Transverse colon (tissue), 4 donors: ENCODE results near the gene NUTF2. TPM values are rescaled to one million over a fixed set of nuclear protein-coding genes. Genes with fewer than 3 reads are reported as not detected.

ENCODE experiments used
- DNase-seq: peaks from one replicate; pipeline ENCODE4 v3.0.0-alpha.2; 2019
- H3K27ac ChIP-seq, 4 donors: fragments of 200-600 bp; sonication (generic); 2 replicates each; pipeline ENCODE4 v1.5.1; 2016 to 2018; ENCODE audit warnings: inconsistent platforms in 4 of 4
- H3K27me3 ChIP-seq: fragments of 200-600 bp; sonication (generic); 2 replicates; pipeline ENCODE4 v1.5.1; 2017; ENCODE audit warnings: inconsistent platforms
- H3K36me3 ChIP-seq, 4 donors: fragments of 200-600 bp; sonication (generic); 2 replicates each; pipeline ENCODE4 v1.5.1; 2017 to 2019; ENCODE audit warnings: inconsistent platforms in 4 of 4
- H3K4me1 ChIP-seq, 4 donors: fragments of 200-600 bp; sonication (generic); 2 replicates each; pipeline ENCODE4 v1.5.1; 2017 to 2020; ENCODE audit warnings: inconsistent platforms in 4 of 4
- H3K4me3 ChIP-seq, 4 donors: fragments of 200-600 bp; sonication (generic); 1 replicate in 1 of 4; 2 replicates in 3 of 4; pipeline versions ENCODE4 v1.5.1 to v1.6.1; 2017 to 2019; ENCODE audit warnings: inconsistent platforms in 4 of 4
- H3K9me3 ChIP-seq, 2 donors: fragments of 200-600 bp; sonication (generic); 2 replicates each; pipeline ENCODE4 v1.5.1; 2017 to 2019; ENCODE audit warnings: inconsistent platforms in 2 of 2
- EP300 ChIP-seq: sonication (generic); formaldehyde crosslinking; IDR thresholded peaks from one replicate; pipeline ENCODE4 v1.6.1; 2017; ENCODE audit warnings: antibody characterized with exemption, low read depth
- POLR2A ChIP-seq: fragments of 450-650 bp; IDR thresholded peaks from one replicate; pipeline ENCODE4 v1.6.1; 2016; ENCODE audit warnings: antibody characterized with exemption, mild to moderate bottlenecking, moderate library complexity
- POLR2AphosphoS5 ChIP-seq, 3 donors: sonication (generic); formaldehyde crosslinking; IDR thresholded peaks; one replicate each; pipeline ENCODE4 v1.6.1; 2016; ENCODE audit warnings: antibody characterized with exemption in 3 of 3
- WGBS, 2 donors: methylation state at CpG; one replicate each; pipeline ENCODE4 v1.1.5; 2018; ENCODE audit warnings: low coverage in 1 of 2; 5-methylcytosine and 5-hydroxymethylcytosine counted together
- in situ Hi-C, 4 donors: fragments of 200-750 bp; cut with MboI; loops; one replicate each; pipeline versions ENCODE4 v1.15.0 to v1.15.1; 2017; ENCODE audit warnings: low sequenced_read_pairs in 3 of 4, low pct_ligation_motif_present in 1 of 4, low pct_unique_long_range_greater_than_20kb in 1 of 4
- intact Hi-C: fragments of 100-400 bp; cut with DNase I; formaldehyde crosslinking; loops from one replicate; pipeline ENCODE4 v1.15.1; 2023; ENCODE audit warnings: low total_unique reads
- total RNA-seq, 4 donors: library from RNA; depleted of rRNA; stranded (reverse); fragments of >200 nt; gene quantifications; one replicate each; pipeline ENCODE4 v1.1.0, GENCODE V29; 2016
- TF ChIP-seq, protein P1 (sequence below), 5 experiments: fragments of 200-600 bp in 3 of 5; fragments of 450-650 bp in 2 of 5; sonication (generic) in 3 of 5; IDR thresholded peaks; 1 replicate in 2 of 5; 2 replicates in 3 of 5; pipeline ENCODE4 v1.5.1; 2016 to 2017; ENCODE audit warnings: antibody characterized with exemption in 5 of 5, inconsistent platforms in 3 of 5, mild to moderate bottlenecking in 2 of 5, moderate library complexity in 1 of 5

Gene NUTF2
- total RNA-seq, 4 donors from 2014 or later, result 75.2 to 131 (median 89.0) TPM

DNA sequence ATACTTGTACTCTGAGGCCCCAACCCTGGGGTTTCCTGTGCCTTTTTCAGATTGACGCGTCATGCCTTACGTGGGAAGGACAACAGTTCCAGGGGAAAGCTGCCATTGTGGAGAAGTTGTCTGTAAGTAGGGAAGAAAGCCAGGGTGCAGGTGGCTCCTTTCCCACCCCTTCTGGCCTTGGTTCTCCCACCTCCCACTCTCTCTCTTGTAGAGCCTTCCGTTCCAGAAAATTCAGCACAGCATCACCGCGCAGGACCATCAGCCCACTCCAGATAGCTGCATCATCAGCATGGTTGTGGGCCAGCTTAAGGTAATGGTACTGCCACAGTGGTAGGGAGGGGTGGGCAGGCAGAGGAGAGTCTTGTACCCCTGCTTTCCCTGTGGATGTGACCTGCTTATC is 21.6 kb downstream of the NUTF2 start:
- TF ChIP-seq POLR2A (no peak), POLR2AphosphoS5 (IDR thresholded peaks at IDR 0.05) (no peak), EP300 (no peak)
- TF ChIP-seq, protein P1, sequence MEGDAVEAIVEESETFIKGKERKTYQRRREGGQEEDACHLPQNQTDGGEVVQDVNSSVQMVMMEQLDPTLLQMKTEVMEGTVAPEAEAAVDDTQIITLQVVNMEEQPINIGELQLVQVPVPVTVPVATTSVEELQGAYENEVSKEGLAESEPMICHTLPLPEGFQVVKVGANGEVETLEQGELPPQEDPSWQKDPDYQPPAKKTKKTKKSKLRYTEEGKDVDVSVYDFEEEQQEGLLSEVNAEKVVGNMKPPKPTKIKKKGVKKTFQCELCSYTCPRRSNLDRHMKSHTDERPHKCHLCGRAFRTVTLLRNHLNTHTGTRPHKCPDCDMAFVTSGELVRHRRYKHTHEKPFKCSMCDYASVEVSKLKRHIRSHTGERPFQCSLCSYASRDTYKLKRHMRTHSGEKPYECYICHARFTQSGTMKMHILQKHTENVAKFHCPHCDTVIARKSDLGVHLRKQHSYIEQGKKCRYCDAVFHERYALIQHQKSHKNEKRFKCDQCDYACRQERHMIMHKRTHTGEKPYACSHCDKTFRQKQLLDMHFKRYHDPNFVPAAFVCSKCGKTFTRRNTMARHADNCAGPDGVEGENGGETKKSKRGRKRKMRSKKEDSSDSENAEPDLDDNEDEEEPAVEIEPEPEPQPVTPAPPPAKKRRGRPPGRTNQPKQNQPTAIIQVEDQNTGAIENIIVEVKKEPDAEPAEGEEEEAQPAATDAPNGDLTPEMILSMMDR (IDR thresholded peaks at IDR 0.05), result no peak
- in situ Hi-C loops (no loop called here), intact Hi-C loops (no loop called here)
- DNase-seq, result no peak
- 91% methylated on average over 6 of the region's 6 CpGs; no CpG with 5 or more reads in 1 of the 2 donors for WGBS, 2 donors
- no peak overlapping the region for H3K27ac ChIP-seq
- H3K27me3 ChIP-seq, result no peaks in the 10 kb centered on the region
- peaks cover 0 to 12% (median 4%) of the 10 kb centered on the region in 4 donors for H3K4me1 ChIP-seq
- H3K36me3 ChIP-seq, result peaks cover 0 to 15% (median 4%) of the 10 kb centered on the region in 4 donors
- no peak overlapping the region for H3K4me3 ChIP-seq
- H3K9me3 ChIP-seq, result no peaks in the 10 kb centered on the region

DNA sequence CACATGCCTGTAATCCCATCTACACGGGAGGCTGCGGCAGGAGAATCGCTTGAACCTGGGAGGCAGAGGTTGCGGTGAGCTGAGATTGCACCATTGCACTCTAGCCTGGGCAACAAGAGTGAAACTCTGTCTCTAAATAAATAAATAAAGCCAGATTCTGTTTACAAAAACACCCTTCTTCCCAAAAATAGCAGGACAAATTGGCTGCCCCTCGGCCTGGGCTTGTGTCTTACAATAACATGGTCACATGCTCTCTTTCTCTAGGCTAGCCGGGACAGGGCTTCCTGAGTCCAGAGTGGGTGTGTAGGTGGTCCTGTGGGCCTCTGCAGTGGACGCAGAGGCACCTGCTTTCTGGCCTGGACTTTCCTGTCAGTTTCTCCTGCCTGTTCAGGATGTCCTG is 22.9 kb downstream of the NUTF2 start:
- Histone ChIP-seq H3K27me3 (no peaks in the 10 kb centered on the region), H3K9me3 (no peaks in the 10 kb centered on the region), H3K4me1 (peaks cover 10 to 18% (median 15%) of the 10 kb centered on the region in 4 donors), H3K4me3 (no peak overlapping the region), H3K36me3 (peaks cover 0 to 15% (median 4%) of the 10 kb centered on the region in 4 donors), H3K27ac (no peak overlapping the region)
- WGBS, 2 donors, result 81% methylated on average over 7 of the region's 7 CpGs; no CpG with 5 or more reads in 1 of the 2 donors
- TF ChIP-seq POLR2AphosphoS5 (IDR thresholded peaks at IDR 0.05) (no peak), EP300 (no peak), POLR2A (no peak)
- TF ChIP-seq, protein P1 (IDR thresholded peaks at IDR 0.05), result no peak
- intact Hi-C loops, result no loop called here
- in situ Hi-C loops, result no loop called here
- DNase-seq, result no peak

DNA sequence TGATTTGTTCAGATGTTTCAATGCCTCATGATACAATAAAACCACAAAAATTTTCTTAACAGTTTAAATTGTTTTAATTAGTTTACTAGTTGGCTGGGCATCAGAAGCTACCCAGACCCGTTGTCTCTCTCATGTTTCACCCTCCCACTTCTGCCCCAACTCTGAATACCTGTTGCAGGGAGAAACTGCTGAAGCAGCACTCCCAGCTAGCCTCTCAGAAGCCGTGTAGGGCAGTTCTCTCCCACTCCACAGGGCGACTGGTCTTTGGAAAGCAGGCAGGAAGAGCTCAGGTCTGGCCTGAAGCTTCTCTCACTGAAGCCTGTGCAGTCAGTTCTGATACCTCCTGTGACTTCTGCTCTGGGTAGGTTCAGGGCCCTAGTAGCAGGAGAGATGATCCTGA is 24.5 kb downstream of the NUTF2 start:
- Histone ChIP-seq H3K36me3 (peaks cover 0 to 14% (median 4%) of the 10 kb centered on the region in 4 donors), H3K27me3 (no peaks in the 10 kb centered on the region), H3K27ac (no peak overlapping the region), H3K4me1 (peaks cover 17 to 27% (median 21%) of the 10 kb centered on the region in 4 donors), H3K4me3 (no peak overlapping the region), H3K9me3 (no peaks in the 10 kb centered on the region)
- TF ChIP-seq EP300, result no peak
- no peak for TF ChIP-seq POLR2AphosphoS5 (IDR thresholded peaks at IDR 0.05)
- in situ Hi-C loops, result no loop called here
- 74% methylated on average over 3 of the region's 3 CpGs; no CpG with 5 or more reads in 1 of the 2 donors for WGBS, 2 donors
- intact Hi-C loops, result no loop called here
- DNase-seq, result no peak

DNA sequence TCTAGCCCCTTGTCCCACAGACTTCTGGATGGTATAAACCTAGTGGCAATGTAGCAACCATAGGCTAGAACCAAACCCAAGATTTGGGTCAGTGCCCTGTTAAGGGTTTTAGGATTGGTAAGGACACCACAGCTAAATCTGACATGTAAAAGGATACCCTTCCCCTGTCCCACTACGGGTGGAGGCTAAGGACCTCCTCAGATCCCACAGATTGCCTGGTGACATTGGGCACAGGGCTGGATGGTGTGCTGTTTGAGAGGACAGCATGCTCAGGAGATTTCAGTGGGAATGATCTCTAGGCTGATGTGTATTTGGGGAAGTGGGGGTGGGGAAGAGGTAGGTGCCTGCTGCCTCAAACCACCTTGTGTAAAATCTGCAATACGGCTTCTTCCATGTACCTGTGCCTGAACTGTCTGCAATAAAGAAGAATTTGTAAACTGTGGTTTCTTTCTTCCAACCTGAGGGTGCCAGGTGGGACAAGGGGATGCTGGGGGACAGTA is 25.4 kb downstream of the NUTF2 start:
- H3K9me3 ChIP-seq, result no peaks in the 10 kb centered on the region
- no peak for DNase-seq
- H3K27ac ChIP-seq, result peak overlapping the region; percentile 85 to 90 (median 88)
- H3K27me3 ChIP-seq, result no peaks in the 10 kb centered on the region
- intact Hi-C loops (no loop called here), in situ Hi-C loops (no loop called here)
- TF ChIP-seq, protein P1 (IDR thresholded peaks at IDR 0.05), result no peak
- TF ChIP-seq POLR2A (no peak), POLR2AphosphoS5 (IDR thresholded peaks at IDR 0.05) (no peak), EP300 (no peak)
- 63% methylated on average over 2 of the region's 2 CpGs; no CpG with 5 or more reads in 1 of the 2 donors for WGBS, 2 donors
- peaks cover 0 to 15% (median 3%) of the 10 kb centered on the region in 4 donors for H3K36me3 ChIP-seq
- H3K4me1 ChIP-seq, result peaks cover 17 to 27% (median 21%) of the 10 kb centered on the region in 4 donors
- peak overlapping the region in 3 of 4 donors; percentile 75 to 88 (median 86) for H3K4me3 ChIP-seq
